ENCODE results near the gene SLC6A9.
A peak's percentile ranks its signal among the peaks of the same experiment; 100 is the strongest.

SLC6A9 gene

GRCh38 chr1:43970911-43971310, 60.4 kb downstream of the SLC6A9 start:
- peak overlapping the region; percentile 97 for H3K4me3 ChIP-seq (replicated peaks; ENCODE audit: low read depth, low read length)
- TF ChIP-seq CTCF (IDR thresholded peaks at IDR 0.05; ENCODE audit: low read length, missing control alignments) = no peak
- DNase-seq (ENCODE audit: low read depth) = no peak

GRCh38 chr1:43970502-43970901, 60.8 kb downstream of the SLC6A9 start:
- TF ChIP-seq CTCF (IDR thresholded peaks at IDR 0.05; ENCODE audit: low read length, missing control alignments) = no peak
- DNase-seq (ENCODE audit: low read depth) = no peak
- peak overlapping the region; percentile 97 for H3K4me3 ChIP-seq (replicated peaks; ENCODE audit: low read depth, low read length)

- DNase-seq (ENCODE audit: low read depth) = peak; percentile 98
- TF ChIP-seq CTCF (IDR thresholded peaks at IDR 0.05; ENCODE audit: low read length, missing control alignments) = no peak
- H3K4me3 ChIP-seq (replicated peaks; ENCODE audit: low read depth, low read length) = peak within 1 kb of the TSS; percentile 97
These were observed 61.4 kb downstream of the SLC6A9 start, which contains the start of gene DPH2 for GRCh38 chr1:43969746-43970466. Gene DPH2, plus strand, starts transcription at chr1:43970010. Its CDS starts 166 bp downstream, at chr1:43970176.

- peak overlapping the region; percentile 97 for H3K4me3 ChIP-seq (replicated peaks; ENCODE audit: low read depth, low read length)
- no peak for DNase-seq (ENCODE audit: low read depth)
- TF ChIP-seq CTCF (IDR thresholded peaks at IDR 0.05; ENCODE audit: low read length, missing control alignments) = no peak
These were observed 61.9 kb downstream of the SLC6A9 start for GRCh38 chr1:43969416-43969745.

- DNase-seq (ENCODE audit: low read depth) = peak; percentile 55
- H3K4me3 ChIP-seq (replicated peaks; ENCODE audit: low read depth, low read length) = no peak overlapping the region
These were observed 62.8 kb downstream of the SLC6A9 start for GRCh38 chr1:43968348-43968948.

GRCh38 chr1:43965316-43965715, 65.9 kb downstream of the SLC6A9 start:
- no peak for DNase-seq (ENCODE audit: low read depth)
- no peak overlapping the region for H3K4me3 ChIP-seq (replicated peaks; ENCODE audit: low read depth, low read length)
- TF ChIP-seq CTCF (IDR thresholded peaks at IDR 0.05; ENCODE audit: low read length, missing control alignments) = no peak

More at GRCh38 chr1:43968348-43968948, 62.8 kb downstream of the SLC6A9 start:
- no peak for TF ChIP-seq CTCF (IDR thresholded peaks at IDR 0.05; ENCODE audit: low read length, missing control alignments)
